Neutrophil (primary cell): ENCODE data around the gene NRXN2.
"Not testable (repeated sequence)": the region's sequence is repeated elsewhere in the genome, so short reads cannot be mapped to it uniquely, and the experiment has no call there.

Experiments used
- H3K27ac ChIP-seq: fragments of 200-600 bp; sonication (generic); 2 replicates; pipeline ENCODE4 v1.5.1; 2016; ENCODE audit warnings: mild to moderate bottlenecking, moderate library complexity
- H3K27me3 ChIP-seq: fragments of 200-600 bp; sonication (generic); 2 replicates; pipeline ENCODE4 v1.6.0; 2016; ENCODE audit warnings: mild to moderate bottlenecking
- H3K36me3 ChIP-seq: fragments of 200-600 bp; sonication (generic); 2 replicates; pipeline ENCODE4 v1.5.1; 2017
- H3K4me1 ChIP-seq, 2 experiments: fragments of 200-600 bp in 1 of 2; sonication (generic) in 1 of 2; 1 replicate in 1 of 2; 2 replicates in 1 of 2; pipeline versions ENCODE4 v1.5.1 to v1.6.1; 2013 to 2016; ENCODE audit warnings: low read depth in 1 of 2, low read length in 1 of 2, mild to moderate bottlenecking in 1 of 2, moderate library complexity in 1 of 2; ENCODE audit not compliant: control insufficient read depth in 1 of 2, insufficient read depth in 1 of 2
- H3K4me3 ChIP-seq, 2 experiments: fragments of 200-600 bp in 1 of 2; sonication (generic) in 1 of 2; 1 replicate in 1 of 2; 2 replicates in 1 of 2; pipeline ENCODE4 v1.5.1; 2013 to 2016; ENCODE audit warnings: low read depth in 1 of 2, low read length in 1 of 2, mild to moderate bottlenecking in 1 of 2, moderate library complexity in 1 of 2
- H3K9me3 ChIP-seq: fragments of 200-600 bp; sonication (generic); 2 replicates; pipeline ENCODE4 v1.5.1; 2016
- TF ChIP-seq, protein P1 (sequence below): fragments of 200-600 bp; sonication (generic); IDR thresholded peaks from 2 replicates; pipeline ENCODE4 v1.5.1; 2016; ENCODE audit warnings: antibody characterized with exemption

The NRXN2 gene

GRCh38 chr11:64598797-64599697, 124.0 kb downstream of the NRXN2 start:
- Histone ChIP-seq H3K36me3 (no peaks in the 10 kb centered on the region), H3K27me3 (no peaks in the 10 kb centered on the region), H3K9me3 (no peaks in the 10 kb centered on the region), H3K4me1 (no peaks in the 10 kb centered on the region), H3K4me3 (no peak overlapping the region), H3K27ac (no peak overlapping the region)
- TF ChIP-seq, protein P1, sequence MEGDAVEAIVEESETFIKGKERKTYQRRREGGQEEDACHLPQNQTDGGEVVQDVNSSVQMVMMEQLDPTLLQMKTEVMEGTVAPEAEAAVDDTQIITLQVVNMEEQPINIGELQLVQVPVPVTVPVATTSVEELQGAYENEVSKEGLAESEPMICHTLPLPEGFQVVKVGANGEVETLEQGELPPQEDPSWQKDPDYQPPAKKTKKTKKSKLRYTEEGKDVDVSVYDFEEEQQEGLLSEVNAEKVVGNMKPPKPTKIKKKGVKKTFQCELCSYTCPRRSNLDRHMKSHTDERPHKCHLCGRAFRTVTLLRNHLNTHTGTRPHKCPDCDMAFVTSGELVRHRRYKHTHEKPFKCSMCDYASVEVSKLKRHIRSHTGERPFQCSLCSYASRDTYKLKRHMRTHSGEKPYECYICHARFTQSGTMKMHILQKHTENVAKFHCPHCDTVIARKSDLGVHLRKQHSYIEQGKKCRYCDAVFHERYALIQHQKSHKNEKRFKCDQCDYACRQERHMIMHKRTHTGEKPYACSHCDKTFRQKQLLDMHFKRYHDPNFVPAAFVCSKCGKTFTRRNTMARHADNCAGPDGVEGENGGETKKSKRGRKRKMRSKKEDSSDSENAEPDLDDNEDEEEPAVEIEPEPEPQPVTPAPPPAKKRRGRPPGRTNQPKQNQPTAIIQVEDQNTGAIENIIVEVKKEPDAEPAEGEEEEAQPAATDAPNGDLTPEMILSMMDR = no peak

DNA sequence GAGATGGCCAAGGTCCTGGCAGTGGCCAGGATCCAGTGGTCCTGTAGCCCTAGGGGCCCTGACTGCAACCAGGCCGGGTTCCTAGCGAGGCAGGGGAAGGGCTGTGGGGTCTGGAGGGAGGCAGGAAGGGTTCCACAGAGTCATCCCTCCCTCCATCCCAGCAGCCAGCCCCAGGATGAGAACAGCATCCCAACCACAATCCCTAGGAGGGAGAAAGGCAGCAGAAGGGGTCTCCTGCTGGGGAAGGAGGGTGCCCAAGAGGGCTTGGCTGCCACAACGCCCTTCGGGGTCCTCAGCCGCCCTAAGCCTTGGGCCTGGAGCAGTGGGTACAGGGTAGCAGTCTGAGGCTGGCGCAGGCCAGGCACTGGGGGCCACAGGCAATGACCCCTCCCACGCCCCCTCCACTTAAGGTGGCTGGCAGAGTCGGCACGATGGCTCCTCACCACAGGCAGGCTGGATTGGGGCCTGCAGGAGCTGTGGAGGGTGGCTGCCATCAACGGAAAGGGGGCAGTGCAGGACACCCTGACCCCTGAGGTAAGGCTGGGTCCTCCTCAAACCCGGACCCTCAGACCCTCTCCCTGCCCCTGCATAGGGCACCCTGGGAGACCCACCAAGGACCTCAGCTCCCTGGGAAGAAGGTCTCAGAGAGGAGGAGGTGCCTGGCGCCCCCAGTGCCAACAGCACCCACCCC, 124.7 kb downstream of the NRXN2 start:
- no peaks in the 10 kb centered on the region for H3K9me3 ChIP-seq
- no peaks in the 10 kb centered on the region for H3K27me3 ChIP-seq
- no peaks in the 10 kb centered on the region for H3K4me1 ChIP-seq
- no peaks in the 10 kb centered on the region for H3K36me3 ChIP-seq
- no peak overlapping the region for H3K27ac ChIP-seq
- H3K4me3 ChIP-seq = no peak overlapping the region
- TF ChIP-seq, protein P1 = no peak

DNA sequence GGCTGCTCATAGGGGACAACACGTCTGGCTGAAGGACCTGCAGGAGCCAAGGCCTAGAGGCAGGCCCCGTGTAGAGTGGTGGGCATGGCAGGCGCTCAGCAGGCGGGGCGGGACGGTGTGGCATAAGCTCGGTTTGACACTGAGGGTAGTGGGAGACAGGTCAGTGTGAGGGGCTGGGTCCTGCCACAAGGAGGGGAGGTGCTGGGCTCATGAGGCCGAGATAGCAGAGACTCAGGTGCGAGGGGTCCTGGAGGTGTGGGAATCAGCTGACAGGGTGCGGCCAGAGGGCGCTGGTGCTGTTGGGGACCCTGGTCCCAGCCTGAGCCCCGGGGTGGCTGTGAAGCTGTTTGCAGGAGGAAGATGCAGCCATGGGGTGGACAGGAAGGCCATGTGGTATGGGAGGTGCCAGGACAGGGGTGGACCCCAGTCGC, 125.3 kb downstream of the NRXN2 start:
- Histone ChIP-seq H3K9me3 (no peaks in the 10 kb centered on the region), H3K36me3 (no peaks in the 10 kb centered on the region), H3K27me3 (no peaks in the 10 kb centered on the region), H3K27ac (no peak overlapping the region), H3K4me3 (no peak overlapping the region), H3K4me1 (no peaks in the 10 kb centered on the region)
- TF ChIP-seq, protein P1 = no peak

GRCh38 chr11:64595922-64596321, 127.1 kb downstream of the NRXN2 start:
- H3K4me1 ChIP-seq, H3K9me3 ChIP-seq, H3K27me3 ChIP-seq, H3K36me3 ChIP-seq, H3K4me3 ChIP-seq, H3K27ac ChIP-seq: not testable (repeated sequence)

DNA sequence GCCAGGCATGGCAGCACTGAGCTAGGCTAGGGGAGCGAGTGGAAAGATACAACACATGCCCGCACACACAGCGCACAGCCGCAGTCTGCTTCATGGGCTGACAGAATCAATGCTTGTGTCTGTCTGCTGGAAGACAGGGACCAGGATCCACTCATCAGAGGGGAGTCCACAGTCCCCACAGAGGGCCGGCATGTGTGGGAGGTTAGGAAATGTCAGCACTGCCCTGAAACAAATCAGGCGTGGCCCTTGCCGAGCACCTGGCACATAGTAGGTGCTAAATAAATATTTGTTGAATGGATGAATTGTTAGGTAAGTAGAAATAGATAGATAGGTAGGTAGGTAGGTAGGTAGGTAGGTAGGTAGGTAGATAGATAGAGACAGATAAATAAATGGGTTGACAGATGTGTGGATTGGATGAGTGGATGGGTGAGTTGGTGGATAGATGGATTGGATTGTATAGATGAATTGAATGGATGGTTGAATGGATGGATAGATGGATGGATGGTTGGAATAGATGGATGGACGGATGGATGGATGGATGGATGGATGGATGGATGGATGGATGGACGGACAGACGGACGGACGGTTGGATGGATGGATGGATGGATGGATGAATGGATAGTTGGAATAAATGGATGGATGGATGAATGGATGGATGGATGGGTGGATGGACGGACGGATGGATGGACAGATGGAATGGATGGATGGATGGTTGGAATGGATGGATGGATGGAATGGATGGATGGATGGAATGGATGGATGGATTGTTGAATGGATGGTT, 128.6 kb downstream of the NRXN2 start:
- TF ChIP-seq, protein P1 = no peak
- H3K4me3 ChIP-seq = no peak overlapping the region
- H3K27ac ChIP-seq = no peak overlapping the region
- H3K36me3 ChIP-seq = no peaks in the 10 kb centered on the region
- H3K4me1 ChIP-seq = no peaks in the 10 kb centered on the region
- H3K27me3 ChIP-seq = no peaks in the 10 kb centered on the region
- H3K9me3 ChIP-seq = no peaks in the 10 kb centered on the region
